ENCODE measurements around the gene TMEM132C.

TMEM132C gene

GRCh38 chr12:128235635-128236417 is 31.1 kb upstream of the TMEM132C start:
- Histone ChIP-seq H4K20me1 (ENCODE audit: control insufficient read depth, insufficient read depth, low read depth, low read length) (no peaks in the 10 kb centered on the region), H3F3A (ENCODE audit: control insufficient read depth, insufficient read depth) (no peaks in the 10 kb centered on the region), H3K79me2 (ENCODE audit: control insufficient read depth, low read length) (no peaks in the 10 kb centered on the region), H3K4me2 (ENCODE audit: low read length) (no peak overlapping the region), H3K4me1 (ENCODE audit: control insufficient read depth, low read length) (no peaks in the 10 kb centered on the region), H3K9me2 (replicated peaks; ENCODE audit: control insufficient read depth, low read length) (no peaks in the 10 kb centered on the region), H3K36me3 (ENCODE audit: control insufficient read depth, low read length) (no peaks in the 10 kb centered on the region), H3K9me3 (ENCODE audit: control insufficient read depth, insufficient read depth, low read length) (no peaks in the 10 kb centered on the region), H3K27me3 (ENCODE audit: control insufficient read depth, low read length) (no peaks in the 10 kb centered on the region), H3K27ac (ENCODE audit: low read depth, low read length) (no peak overlapping the region), H3K4me3 (ENCODE audit: low read length) (no peak overlapping the region)
- TF ChIP-seq CTCF (IDR thresholded peaks at IDR 0.05; ENCODE audit: low read depth, low read length, poor library complexity, severe bottlenecking) (no peak), EZH2phosphoT487 (IDR thresholded peaks at IDR 0.05; ENCODE audit: borderline replicate concordance, low read length) (no peak)

- Histone ChIP-seq H3K79me2 (ENCODE audit: control insufficient read depth, low read length) (no peaks in the 10 kb centered on the region), H3K9me3 (ENCODE audit: control insufficient read depth, insufficient read depth, low read length) (no peaks in the 10 kb centered on the region), H3K4me2 (ENCODE audit: low read length) (no peak overlapping the region), H3F3A (ENCODE audit: control insufficient read depth, insufficient read depth) (no peaks in the 10 kb centered on the region), H3K9me2 (replicated peaks; ENCODE audit: control insufficient read depth, low read length) (no peaks in the 10 kb centered on the region), H3K4me1 (ENCODE audit: control insufficient read depth, low read length) (no peaks in the 10 kb centered on the region), H3K4me3 (ENCODE audit: low read length) (no peak overlapping the region), H3K27ac (ENCODE audit: low read depth, low read length) (no peak overlapping the region), H3K27me3 (ENCODE audit: control insufficient read depth, low read length) (no peaks in the 10 kb centered on the region), H3K36me3 (ENCODE audit: control insufficient read depth, low read length) (no peaks in the 10 kb centered on the region), H4K20me1 (ENCODE audit: control insufficient read depth, insufficient read depth, low read depth, low read length) (no peaks in the 10 kb centered on the region)
- no peak for TF ChIP-seq CTCF (IDR thresholded peaks at IDR 0.05; ENCODE audit: low read depth, low read length, poor library complexity, severe bottlenecking)
- TF ChIP-seq EZH2phosphoT487 (IDR thresholded peaks at IDR 0.05; ENCODE audit: borderline replicate concordance, low read length) = no peak
These were observed 30.4 kb upstream of the TMEM132C start for GRCh38 chr12:128236525-128236924.

GRCh38 chr12:128240745-128241144 is 26.2 kb upstream of the TMEM132C start:
- no peak overlapping the region for H3K4me2 ChIP-seq (ENCODE audit: low read length)
- TF ChIP-seq EZH2phosphoT487 (IDR thresholded peaks at IDR 0.05; ENCODE audit: borderline replicate concordance, low read length) = no peak
- no peak for TF ChIP-seq CTCF (IDR thresholded peaks at IDR 0.05; ENCODE audit: low read depth, low read length, poor library complexity, severe bottlenecking)
- no peaks in the 10 kb centered on the region for H3K36me3 ChIP-seq (ENCODE audit: control insufficient read depth, low read length)

More at GRCh38 chr12:128240745-128241144, 26.2 kb upstream of the TMEM132C start:
- no peaks in the 10 kb centered on the region for H3K79me2 ChIP-seq (ENCODE audit: control insufficient read depth, low read length)
- H3K4me3 ChIP-seq (ENCODE audit: low read length) = no peak overlapping the region
- no peaks in the 10 kb centered on the region for H3K9me3 ChIP-seq (ENCODE audit: control insufficient read depth, insufficient read depth, low read length)
- no peaks in the 10 kb centered on the region for H3K27me3 ChIP-seq (ENCODE audit: control insufficient read depth, low read length)
- no peaks in the 10 kb centered on the region for H3K4me1 ChIP-seq (ENCODE audit: control insufficient read depth, low read length)
- no peaks in the 10 kb centered on the region for H4K20me1 ChIP-seq (ENCODE audit: control insufficient read depth, insufficient read depth, low read depth, low read length)
- H3K9me2 ChIP-seq (replicated peaks; ENCODE audit: control insufficient read depth, low read length) = no peaks in the 10 kb centered on the region
- no peaks in the 10 kb centered on the region for H3F3A ChIP-seq (ENCODE audit: control insufficient read depth, insufficient read depth)
- H3K27ac ChIP-seq (ENCODE audit: low read depth, low read length) = no peak overlapping the region

All from DOHH2 (cell line).